Hypothalamus (tissue), 51 donors: ENCODE measurements around the gene MYH10.
"Not testable (repeated sequence)": the region's sequence is repeated elsewhere in the genome, so short reads cannot be mapped to it uniquely, and the experiment has no call there.

Source experiments
- DNase-seq, 51 donors: peaks; one replicate each; lab custom pipeline; 2025; lab: John Stamatoyannopoulos, UW

MYH10 gene

GRCh38 chr17:8563024-8563776 lies 67.3 kb downstream of the MYH10 start:
- DNase-seq, result no peak

DNA sequence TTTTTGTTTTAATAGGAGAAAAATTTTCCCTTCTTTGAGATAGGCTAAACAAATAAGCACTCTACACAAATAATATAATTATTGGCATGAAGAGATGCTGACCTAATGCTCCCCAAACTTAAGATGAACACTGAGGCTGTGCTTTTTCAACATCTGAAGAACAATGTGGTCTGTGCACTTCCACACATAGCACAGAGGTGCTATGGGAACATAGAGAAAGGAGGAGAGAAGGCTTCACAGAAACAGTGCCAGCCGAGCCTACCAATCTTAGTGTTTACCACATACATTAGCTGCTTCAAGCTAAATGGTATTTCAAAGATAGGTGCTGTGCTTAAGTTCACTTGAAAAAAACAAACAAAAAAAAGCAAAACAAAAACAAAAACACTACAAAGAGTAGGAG lies 72.4 kb downstream of the MYH10 start:
- DNase-seq, result no peak

DNA sequence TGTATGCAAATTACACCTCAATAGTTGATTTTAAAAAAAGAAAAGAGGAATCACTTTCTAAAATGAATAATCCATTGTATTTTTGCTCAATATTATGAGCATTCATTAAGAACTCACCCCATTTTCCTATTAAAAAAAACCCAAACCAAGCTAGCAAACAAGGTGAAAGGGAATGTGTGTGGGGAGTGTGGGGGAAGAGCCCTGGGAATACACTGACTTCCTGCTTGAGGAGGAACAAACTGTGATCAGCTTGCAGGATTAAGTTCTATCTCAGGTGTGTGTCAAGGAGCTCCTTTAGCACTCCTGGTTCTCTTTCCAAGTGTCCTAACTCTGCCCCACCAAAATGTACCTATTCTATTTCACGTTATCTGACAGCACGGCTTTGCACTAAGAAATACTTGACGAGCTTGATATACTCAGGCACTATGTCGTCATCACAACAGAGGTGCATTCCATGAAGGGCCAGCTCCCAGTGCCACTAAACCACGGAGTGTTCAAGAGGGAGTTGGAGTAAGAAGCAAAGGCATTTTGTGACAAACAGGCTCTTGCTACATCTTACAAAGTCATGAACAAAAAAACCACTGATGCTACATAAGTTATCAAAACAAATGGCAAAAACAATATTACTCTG lies 73.2 kb downstream of the MYH10 start:
- DNase-seq, result no peak

GRCh38 chr17:8556074-8556473 lies 74.5 kb downstream of the MYH10 start:
- DNase-seq, result no peak

- no peak for DNase-seq
These were observed 75.5 kb downstream of the MYH10 start for GRCh38 chr17:8555062-8555461.

DNA sequence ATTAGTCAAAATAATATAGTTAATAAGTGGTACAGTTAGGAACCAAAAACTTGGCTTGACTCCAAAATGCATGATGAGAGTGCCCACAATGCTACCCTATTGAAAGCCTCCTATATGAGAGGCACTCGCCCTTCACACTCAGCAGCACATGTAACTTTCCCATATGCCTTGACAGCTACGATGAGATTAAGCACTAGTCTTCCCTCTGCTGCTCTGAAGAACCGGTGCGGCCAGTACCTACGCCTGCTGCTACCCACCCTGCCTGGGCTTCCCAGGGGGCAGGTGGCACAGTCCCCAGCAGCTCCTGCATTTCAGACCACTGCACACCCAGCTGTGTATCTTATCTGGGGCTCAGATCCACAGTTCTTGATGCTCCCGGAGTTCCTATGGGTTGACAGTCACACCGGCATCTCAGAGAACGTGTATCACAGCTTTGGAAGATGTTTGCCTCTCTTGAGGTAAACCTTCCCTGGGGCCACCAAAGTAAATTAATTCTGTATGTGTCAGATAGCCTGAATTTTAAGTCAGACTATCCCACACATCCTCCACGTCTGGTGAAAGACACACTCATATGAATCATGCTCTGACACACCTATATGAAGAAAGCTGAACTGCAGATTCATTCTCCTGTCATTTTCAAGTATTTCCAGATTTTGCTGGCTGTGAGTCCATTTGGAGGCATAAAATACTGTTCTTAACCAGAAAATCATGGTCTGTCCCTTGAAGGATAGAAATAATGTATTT lies 77.8 kb downstream of the MYH10 start:
- DNase-seq, result no peak

- no peak for DNase-seq
These were observed 87.7 kb downstream of the MYH10 start for GRCh38 chr17:8542599-8543502.

GRCh38 chr17:8539976-8540375 lies 90.5 kb downstream of the MYH10 start:
- not testable (repeated sequence) for DNase-seq

- peak in 1 of 51 donors; percentile 35 for DNase-seq
These were observed 92.8 kb downstream of the MYH10 start for GRCh38 chr17:8537734-8538133.

GRCh38 chr17:8534498-8535188 lies 95.9 kb downstream of the MYH10 start:
- DNase-seq, result no peak

DNA sequence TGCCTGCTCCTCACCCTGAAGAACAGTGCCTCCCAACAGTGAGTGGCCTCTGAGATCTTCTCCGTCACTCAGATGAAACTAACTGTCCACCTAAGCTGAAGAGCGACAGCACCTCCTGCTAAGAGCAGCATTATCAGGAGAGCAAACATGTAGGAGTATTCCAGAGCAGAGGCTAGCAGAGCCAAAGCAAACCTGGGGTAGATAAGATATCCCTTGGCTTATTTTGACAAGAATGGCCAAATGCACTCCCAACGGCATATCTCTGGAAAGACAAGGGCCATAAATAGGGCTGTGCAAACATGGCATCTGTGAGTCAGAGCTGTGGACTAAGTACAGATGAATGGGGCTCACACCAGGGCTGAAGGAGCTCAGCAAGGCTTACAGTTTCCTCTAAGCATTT lies 98.5 kb downstream of the MYH10 start:
- no peak for DNase-seq

- DNase-seq, result no peak
These were observed 107.9 kb downstream of the MYH10 start for GRCh38 chr17:8522577-8522976.

DNA sequence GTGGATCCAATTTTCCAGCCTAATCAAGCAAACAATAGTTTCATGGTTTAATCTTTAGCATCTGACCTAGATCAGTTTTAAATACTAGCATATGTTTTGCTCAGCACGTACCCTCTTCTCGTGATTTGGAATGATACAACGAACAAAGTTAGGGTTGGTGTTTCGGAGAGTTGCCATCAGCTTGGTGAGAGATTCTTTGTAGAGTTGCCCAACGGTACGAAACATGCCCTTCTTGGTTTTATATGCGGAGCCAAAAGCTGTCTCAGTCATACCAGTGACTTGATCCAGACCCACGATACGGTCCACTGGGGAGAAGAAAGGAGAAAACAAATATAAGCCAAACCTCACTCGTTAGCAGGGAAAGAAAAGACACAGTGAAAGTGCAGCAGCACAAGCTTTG lies 109.5 kb downstream of the MYH10 start:
- no peak for DNase-seq

DNA sequence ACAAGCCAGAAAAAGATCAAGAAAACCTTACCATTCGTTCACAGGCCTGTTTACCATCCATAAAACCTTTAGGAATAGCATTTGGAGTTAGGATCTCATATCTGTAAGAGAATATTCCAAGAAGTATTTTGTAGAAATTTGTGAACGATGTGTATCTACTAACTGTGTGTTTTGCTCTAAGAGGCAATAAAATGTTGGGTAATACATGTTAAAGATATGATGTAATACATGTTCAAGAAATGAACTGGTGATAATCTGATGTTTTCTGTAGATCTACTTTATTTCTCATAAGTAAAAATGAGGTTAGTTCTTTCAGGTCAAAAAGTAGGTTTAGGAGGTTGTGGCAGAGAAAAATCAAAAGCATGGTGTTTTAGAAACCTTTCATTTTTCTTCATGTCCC lies 111.7 kb downstream of the MYH10 start:
- no peak for DNase-seq

- DNase-seq, result no peak
These were observed 112.2 kb downstream of the MYH10 start for GRCh38 chr17:8518326-8518725.

DNA sequence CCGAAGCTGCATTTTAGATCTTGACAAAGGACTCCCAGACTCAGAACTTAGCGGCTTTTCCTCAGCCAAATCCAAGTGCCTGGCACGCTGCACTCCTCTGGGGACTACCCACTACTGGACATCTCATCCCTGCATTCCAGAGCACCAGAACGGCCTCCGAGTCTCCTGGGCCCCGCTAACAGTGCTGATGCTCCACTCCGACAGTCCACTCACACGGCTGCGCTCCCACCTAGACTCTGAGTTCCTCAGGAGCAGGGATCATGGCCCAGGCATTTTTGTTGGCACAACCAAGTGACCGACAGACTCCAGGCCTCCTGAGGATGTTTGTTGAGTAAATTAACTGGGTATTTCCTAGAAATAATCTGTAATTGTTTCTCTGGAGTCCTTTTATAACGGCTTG lies 115.7 kb downstream of the MYH10 start:
- no peak for DNase-seq

GRCh38 chr17:8506145-8506544 lies 124.4 kb downstream of the MYH10 start:
- DNase-seq, result no peak

- no peak for DNase-seq
These were observed 125.9 kb downstream of the MYH10 start for GRCh38 chr17:8504460-8505207.

- DNase-seq, result no peak
These were observed 126.7 kb downstream of the MYH10 start for GRCh38 chr17:8503807-8504206.
